ENCODE data around the gene STAT5A.

Gene STAT5A

GRCh38 chr17:42268236-42268635, 20.1 kb upstream of the STAT5A start:
- no peak for DNase-seq (ENCODE audit: low read depth in 2 of 2)

- no peak for DNase-seq (ENCODE audit: low read depth in 2 of 2)
These were observed 18.1 kb upstream of the STAT5A start for GRCh38 chr17:42270170-42270535.

GRCh38 chr17:42270596-42270995, 17.7 kb upstream of the STAT5A start:
- no peak for DNase-seq (ENCODE audit: low read depth in 2 of 2)

GRCh38 chr17:42271006-42271778, 17.1 kb upstream of the STAT5A start:
- DNase-seq (ENCODE audit: low read depth in 2 of 2), result no peak

GRCh38 chr17:42271779-42272035, 16.6 kb upstream of the STAT5A start:
- DNase-seq (ENCODE audit: low read depth in 2 of 2), result no peak

- DNase-seq (ENCODE audit: low read depth in 2 of 2), result no peak
These were observed 16.0 kb upstream of the STAT5A start for GRCh38 chr17:42272162-42272907.

GRCh38 chr17:42273474-42274252, 14.6 kb upstream of the STAT5A start:
- DNase-seq (ENCODE audit: low read depth in 2 of 2), result no peak

- no peak for DNase-seq (ENCODE audit: low read depth in 2 of 2)
These were observed 14.1 kb upstream of the STAT5A start for GRCh38 chr17:42274253-42274542.

GRCh38 chr17:42274812-42275526, 13.3 kb upstream of the STAT5A start:
- no peak for DNase-seq (ENCODE audit: low read depth in 2 of 2)

GRCh38 chr17:42275527-42276358, 12.6 kb upstream of the STAT5A start:
- DNase-seq (ENCODE audit: low read depth in 2 of 2), result peak; percentile 8 to 27

- peak; percentile 45 to 65 for DNase-seq (ENCODE audit: low read depth in 2 of 2)
These were observed 12.0 kb upstream of the STAT5A start, which contains the start of gene STAT5B for GRCh38 chr17:42276359-42276608. Gene STAT5B (minus strand): TSS chr17:42276391. CDS start chr17:42232127, 44,264 bp downstream.

- DNase-seq (ENCODE audit: low read depth in 2 of 2), result peak; percentile 11 to 14
These were observed 11.5 kb upstream of the STAT5A start for GRCh38 chr17:42276609-42277341.

GRCh38 chr17:42277342-42277712, 11.0 kb upstream of the STAT5A start:
- DNase-seq (ENCODE audit: low read depth in 2 of 2), result no peak

- DNase-seq (ENCODE audit: low read depth in 2 of 2), result no peak
These were observed 8.3 kb upstream of the STAT5A start for GRCh38 chr17:42279776-42280630.

GRCh38 chr17:42281571-42282096, 6.7 kb upstream of the STAT5A start:
- DNase-seq (ENCODE audit: low read depth in 2 of 2), result no peak

GRCh38 chr17:42282478-42283080, 5.7 kb upstream of the STAT5A start:
- no peak for DNase-seq (ENCODE audit: low read depth in 2 of 2)

GRCh38 chr17:42283241-42284023, 4.9 kb upstream of the STAT5A start:
- no peak for DNase-seq (ENCODE audit: low read depth in 2 of 2)

GRCh38 chr17:42284024-42284369, 4.3 kb upstream of the STAT5A start:
- DNase-seq (ENCODE audit: low read depth in 2 of 2), result no peak

GRCh38 chr17:42284566-42284965, 3.7 kb upstream of the STAT5A start:
- no peak for DNase-seq (ENCODE audit: low read depth in 2 of 2)
